DND-41 (cell line): ENCODE results near the gene DPYSL4.
"Not testable (repeated sequence)": the region's sequence is repeated elsewhere in the genome, so short reads cannot be mapped to it uniquely, and the experiment has no call there.

Experiments used
- ATAC-seq: fragments of 200-7000 bp; cut with Tn5 transposase; 3 replicates; pipeline ENCODE4 v1.9.1; 2021; ENCODE audit warnings: low read depth; ENCODE audit not compliant: insufficient read depth
- DNase-seq: peaks from one replicate; pipeline ENCODE4 v3.0.0-alpha.2; 2020
- H2AFZ ChIP-seq: 2 replicates; pipeline ENCODE4 v1.6.0; 2012; ENCODE audit warnings: low read depth, low read length
- H3K27ac ChIP-seq: 2 replicates; pipeline ENCODE4 v1.5.1; 2012; ENCODE audit warnings: low read length, inconsistent platforms
- H3K27me3 ChIP-seq: fragments of 200-600 bp; sonication (generic); 2 replicates; pipeline ENCODE4 v1.6.0; 2012; ENCODE audit warnings: low read length, mild to moderate bottlenecking, inconsistent platforms; ENCODE audit not compliant: insufficient read depth, poor library complexity
- H3K36me3 ChIP-seq: 2 replicates; pipeline ENCODE4 v1.5.1; 2012; ENCODE audit warnings: low read length, inconsistent platforms; ENCODE audit not compliant: insufficient read depth
- H3K4me1 ChIP-seq: 2 replicates; pipeline ENCODE4 v1.5.1; 2012; ENCODE audit warnings: mild to moderate bottlenecking, low read length; ENCODE audit not compliant: insufficient read depth
- H3K4me2 ChIP-seq: 2 replicates; pipeline ENCODE4 v1.6.0; 2012; ENCODE audit warnings: mild to moderate bottlenecking, moderate library complexity, low read length, inconsistent platforms; ENCODE audit not compliant: insufficient read depth
- H3K4me3 ChIP-seq, 2 experiments: fragments of 200-600 bp in 1 of 2; shearing (Covaris generic) in 1 of 2; 2 replicates each; pipeline ENCODE4 v1.5.1; 2012 to 2016; ENCODE audit warnings: inconsistent platforms in 2 of 2, low read length in 2 of 2, mild to moderate bottlenecking in 2 of 2, low read depth in 1 of 2, moderate library complexity in 1 of 2
- H3K79me2 ChIP-seq: 2 replicates; pipeline ENCODE4 v1.6.0; 2012; ENCODE audit warnings: low read length, inconsistent platforms; ENCODE audit not compliant: insufficient read depth
- H3K9ac ChIP-seq: 2 replicates; pipeline ENCODE4 v1.6.0; 2012; ENCODE audit warnings: low read depth, mild to moderate bottlenecking, inconsistent platforms, low read length, moderate library complexity
- H3K9me3 ChIP-seq: 2 replicates; pipeline ENCODE4 v1.5.1; 2012; ENCODE audit warnings: low read length, moderate library complexity, mild to moderate bottlenecking, inconsistent platforms; ENCODE audit not compliant: insufficient read depth, severe bottlenecking
- H4K20me1 ChIP-seq: 2 replicates; pipeline ENCODE4 v1.6.0; 2012; ENCODE audit warnings: low read length; ENCODE audit not compliant: insufficient read depth
- CTCF ChIP-seq: IDR thresholded peaks from 2 replicates; pipeline ENCODE4 v1.5.1; 2012; ENCODE audit warnings: borderline replicate concordance, low read length, moderate library complexity, mild to moderate bottlenecking; ENCODE audit not compliant: poor library complexity, severe bottlenecking; ENCODE audit errors: extremely low read depth
- EZH2 ChIP-seq: IDR thresholded peaks from 3 replicates; pipeline ENCODE4 v1.6.1; 2012; ENCODE audit warnings: borderline replicate concordance, low read depth, mild to moderate bottlenecking, moderate library complexity, low read length, inconsistent platforms; ENCODE audit not compliant: severe bottlenecking

DPYSL4 gene

GRCh38 chr10:132156382-132156781, 30.4 kb upstream of the DPYSL4 start:
- no peaks in the 10 kb centered on the region for H3K4me1 ChIP-seq

GRCh38 chr10:132157101-132157500, 29.6 kb upstream of the DPYSL4 start:
- no peaks in the 10 kb centered on the region for H3K79me2 ChIP-seq
- no peak overlapping the region for H3K4me2 ChIP-seq
- TF ChIP-seq CTCF (no peak), EZH2 (no peak)
- H3K36me3 ChIP-seq, result no peaks in the 10 kb centered on the region
- no peaks in the 10 kb centered on the region for H3K9me3 ChIP-seq
- ATAC-seq (no peak), DNase-seq (no peak)
- no peak overlapping the region for H2AFZ ChIP-seq
- no peaks in the 10 kb centered on the region for H3K27me3 ChIP-seq
- no peaks in the 10 kb centered on the region for H4K20me1 ChIP-seq
- H3K27ac ChIP-seq, result no peak overlapping the region
- H3K4me3 ChIP-seq, result no peak overlapping the region
- no peak overlapping the region for H3K9ac ChIP-seq
- no peaks in the 10 kb centered on the region for H3K4me1 ChIP-seq

More at GRCh38 chr10:132156382-132156781, 30.4 kb upstream of the DPYSL4 start:
- Histone ChIP-seq H3K79me2 (no peaks in the 10 kb centered on the region), H3K4me3 (no peak overlapping the region), H3K9me3 (no peaks in the 10 kb centered on the region), H3K27ac (no peak overlapping the region), H3K4me2 (no peak overlapping the region), H4K20me1 (no peaks in the 10 kb centered on the region; the same call in 1 of the 2 replicates), H2AFZ (no peak overlapping the region), H3K9ac (no peak overlapping the region), H3K36me3 (no peaks in the 10 kb centered on the region), H3K27me3 (no peaks in the 10 kb centered on the region)
- ATAC-seq (no peak), DNase-seq (no peak)
- TF ChIP-seq CTCF (no peak), EZH2 (no peak)

GRCh38 chr10:132158122-132158741, 28.5 kb upstream of the DPYSL4 start:
- no peaks in the 10 kb centered on the region for H3K36me3 ChIP-seq
- ATAC-seq, result no peak
- no peak overlapping the region for H3K9ac ChIP-seq
- H3K4me2 ChIP-seq, result no peak overlapping the region
- H4K20me1 ChIP-seq, result no peaks in the 10 kb centered on the region
- no peak overlapping the region for H3K4me3 ChIP-seq
- no peaks in the 10 kb centered on the region for H3K4me1 ChIP-seq
- H3K9me3 ChIP-seq, result no peaks in the 10 kb centered on the region
- peak; percentile 31 for DNase-seq
- no peaks in the 10 kb centered on the region for H3K27me3 ChIP-seq
- H3K79me2 ChIP-seq, result no peaks in the 10 kb centered on the region
- no peak overlapping the region for H3K27ac ChIP-seq
- TF ChIP-seq EZH2 (no peak), CTCF (no peak)
- no peak overlapping the region for H2AFZ ChIP-seq

- Histone ChIP-seq H3K9ac (no peak overlapping the region), H4K20me1 (no peaks in the 10 kb centered on the region), H2AFZ (no peak overlapping the region), H3K27ac (no peak overlapping the region), H3K9me3 (no peaks in the 10 kb centered on the region), H3K36me3 (no peaks in the 10 kb centered on the region), H3K4me3 (no peak overlapping the region), H3K4me1 (no peaks in the 10 kb centered on the region), H3K27me3 (no peaks in the 10 kb centered on the region), H3K4me2 (no peak overlapping the region), H3K79me2 (no peaks in the 10 kb centered on the region)
- no peak for ATAC-seq
- DNase-seq, result no peak
- TF ChIP-seq CTCF (no peak), EZH2 (no peak)
Observed at GRCh38 chr10:132158823-132159222, 27.9 kb upstream of the DPYSL4 start.

GRCh38 chr10:132159302-132160230, 27.2 kb upstream of the DPYSL4 start:
- H3K27ac ChIP-seq, H2AFZ ChIP-seq, H3K4me2 ChIP-seq, H3K36me3 ChIP-seq, H3K9me3 ChIP-seq, H3K9ac ChIP-seq, H3K79me2 ChIP-seq, H3K4me1 ChIP-seq, H3K27me3 ChIP-seq, H3K4me3 ChIP-seq, ATAC-seq, H4K20me1 ChIP-seq: not testable (repeated sequence)
- peak; percentile 18 for DNase-seq
